ENCODE data around the gene CPSF4. TPM values are rescaled to one million over a fixed set of nuclear protein-coding genes. Genes with fewer than 3 reads are reported as not detected.

CPSF4 gene
- total and polyA plus RNA-seq, 2 donors (not counting 1 experiment from before 2014, with no cell fraction given), result 52.9 to 63.2 TPM

DNA sequence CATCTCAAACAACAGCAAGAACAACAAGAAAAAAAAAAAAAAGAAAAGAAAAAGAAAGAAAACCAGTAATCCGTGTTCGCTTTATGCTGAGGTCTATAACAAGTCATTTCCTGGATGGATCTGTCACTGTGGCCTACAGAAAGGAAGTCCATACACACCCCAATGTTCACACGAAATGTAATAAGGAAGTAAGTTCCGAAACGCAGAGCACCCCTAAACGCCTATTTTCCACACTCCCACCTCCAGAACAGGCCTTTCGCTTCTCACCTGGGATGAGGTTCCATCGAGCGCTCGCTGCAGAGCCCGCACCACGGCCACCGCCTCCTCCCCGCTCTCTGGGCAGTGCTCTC, 60.6 kb downstream of the CPSF4 start:
- H3K4me1 Mint-ChIP-seq, result peaks cover 36% of the 10 kb centered on the region

More for the DNA sequence above, 60.6 kb downstream of the CPSF4 start:
- Histone ChIP-seq H3K9me3 (ENCODE audit: control extremely low read depth in 1 of 3, control insufficient read depth in 2 of 3, insufficient read depth in 1 of 3, low read length in 2 of 3) (peaks cover 0 to 13% (median 2%) of the 10 kb centered on the region in 3 donors), H3K4me3 (ENCODE audit: control extremely low read depth in 1 of 5, extremely low read depth in 1 of 5, insufficient read depth in 1 of 5, low read depth in 2 of 5, low read length in 4 of 5) (peak overlapping the region; percentile 83 to 100 (median 91)), H3K36me3 (replicated peaks in 1 of 2; ENCODE audit: control extremely low read depth in 1 of 2, control insufficient read depth in 1 of 2, extremely low read depth in 1 of 2, insufficient read depth in 2 of 2, low read length in 1 of 2) (peaks cover 0 to 28% of the 10 kb centered on the region in 2 experiments), H4K20me1 (ENCODE audit: control insufficient read depth, insufficient read depth, low read length, poor library complexity, severe bottlenecking) (peaks cover 36% of the 10 kb centered on the region), H3K79me2 (ENCODE audit: control insufficient read depth, insufficient read depth, low read length) (peaks cover 64% of the 10 kb centered on the region), H3K4me2 (replicated peaks; ENCODE audit: low read depth, low read length, poor library complexity, severe bottlenecking) (peak overlapping the region; percentile 86), H3K27ac (ENCODE audit: low read length in 2 of 2) (peak overlapping the region; percentile 97 to 99), H2AFZ (ENCODE audit: insufficient read depth, low read depth, low read length, poor library complexity, severe bottlenecking) (peak overlapping the region; percentile 87), H3K27me3 (replicated peaks in 1 of 4; ENCODE audit: control extremely low read depth in 1 of 4, control insufficient read depth in 3 of 4, insufficient read depth in 4 of 4, low read length in 3 of 4) (no peaks in the 10 kb centered on the region), H3K9ac (ENCODE audit: low read length) (peak overlapping the region; percentile 96), H3K4me1 (ENCODE audit: control insufficient read depth in 2 of 2, insufficient read depth in 2 of 2, low read length in 2 of 2) (peaks cover 22 to 31% of the 10 kb centered on the region in 2 donors)
- no peak for TF ChIP-seq EZH2 (IDR thresholded peaks at IDR 0.05; ENCODE audit: borderline replicate concordance, insufficient read depth, low read depth, low read length, poor library complexity, severe bottlenecking)
- TF ChIP-seq, protein P1, sequence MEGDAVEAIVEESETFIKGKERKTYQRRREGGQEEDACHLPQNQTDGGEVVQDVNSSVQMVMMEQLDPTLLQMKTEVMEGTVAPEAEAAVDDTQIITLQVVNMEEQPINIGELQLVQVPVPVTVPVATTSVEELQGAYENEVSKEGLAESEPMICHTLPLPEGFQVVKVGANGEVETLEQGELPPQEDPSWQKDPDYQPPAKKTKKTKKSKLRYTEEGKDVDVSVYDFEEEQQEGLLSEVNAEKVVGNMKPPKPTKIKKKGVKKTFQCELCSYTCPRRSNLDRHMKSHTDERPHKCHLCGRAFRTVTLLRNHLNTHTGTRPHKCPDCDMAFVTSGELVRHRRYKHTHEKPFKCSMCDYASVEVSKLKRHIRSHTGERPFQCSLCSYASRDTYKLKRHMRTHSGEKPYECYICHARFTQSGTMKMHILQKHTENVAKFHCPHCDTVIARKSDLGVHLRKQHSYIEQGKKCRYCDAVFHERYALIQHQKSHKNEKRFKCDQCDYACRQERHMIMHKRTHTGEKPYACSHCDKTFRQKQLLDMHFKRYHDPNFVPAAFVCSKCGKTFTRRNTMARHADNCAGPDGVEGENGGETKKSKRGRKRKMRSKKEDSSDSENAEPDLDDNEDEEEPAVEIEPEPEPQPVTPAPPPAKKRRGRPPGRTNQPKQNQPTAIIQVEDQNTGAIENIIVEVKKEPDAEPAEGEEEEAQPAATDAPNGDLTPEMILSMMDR (IDR thresholded peaks at IDR 0.05), result no peak
- peak; percentile 67 for DNase-seq
- WGBS (ENCODE audit: insufficient coverage), result 1% methylated on average over 12 of the region's 14 CpGs
- intact Hi-C loops (cut with micrococcal nuclease), result no loop called here
- H3K4me3 Mint-ChIP-seq, result peak overlapping the region; percentile 92
- ChIA-PET POLR2A (interaction anchor here (0.9 to 1.9 kb wide), 4 partner anchors 26 to 120 kb away, joined by 3 to 9 read pairs (median 6); partner anchors contain the start of genes BUD31, PDAP1 and ZNF655), CTCF (interaction anchor here (0.7 to 1.2 kb wide), 3 partner anchors 28 to 91 kb away, joined by 3 to 4 read pairs (median 3); partner anchors contain the start of genes BUD31, PDAP1 and ZNF655)
- H3K27me3 Mint-ChIP-seq, result no peaks in the 10 kb centered on the region
- peak overlapping the region; percentile 98 for H3K27ac Mint-ChIP-seq
- no peak for ATAC-seq (ENCODE audit: low read depth)
- H3K9me3 Mint-ChIP-seq (ENCODE audit: insufficient read depth), result no peaks in the 10 kb centered on the region
